GM06990 (cell line): Measurements from ENCODE around the gene IER5L.

Experiments
- DNase-seq: peaks from one replicate; pipeline ENCODE4 v3.0.0-alpha.2; 2011; ENCODE audit not compliant: insufficient read length; ENCODE audit errors: extremely low read depth
- H3K27me3 ChIP-seq: replicated peaks from 2 replicates; pipeline ENCODE4 v1.6.0; 2011; ENCODE audit warnings: low read length; ENCODE audit not compliant: control insufficient read depth, insufficient read depth
- H3K36me3 ChIP-seq: 2 replicates; pipeline ENCODE4 v1.5.1; 2011; ENCODE audit warnings: low read length; ENCODE audit not compliant: control insufficient read depth, insufficient read depth
- H3K4me3 ChIP-seq: replicated peaks from 2 replicates; pipeline ENCODE4 v1.5.1; 2011; ENCODE audit warnings: low read depth, mild to moderate bottlenecking, control low read depth, low read length
- CTCF ChIP-seq: IDR thresholded peaks from 2 replicates; pipeline ENCODE4 v1.5.1; 2011; ENCODE audit warnings: low read length, control low read depth, mild to moderate bottlenecking, inconsistent platforms; ENCODE audit not compliant: insufficient read depth, poor library complexity, severe bottlenecking

IER5L gene

GRCh38 chr9:129171993-129172751 is 5.9 kb downstream of the IER5L start:
- Histone ChIP-seq H3K27me3 (peaks cover 1% of the 10 kb centered on the region; the same call in 1 of the 2 replicates), H3K4me3 (no peak overlapping the region), H3K36me3 (no peaks in the 10 kb centered on the region)
- TF ChIP-seq CTCF: no peak
- no peak for DNase-seq

- DNase-seq: no peak
- Histone ChIP-seq H3K36me3 (no peaks in the 10 kb centered on the region), H3K4me3 (no peak overlapping the region), H3K27me3 (peaks cover 1% of the 10 kb centered on the region; the same call in 1 of the 2 replicates)
- no peak for TF ChIP-seq CTCF
Measured at GRCh38 chr9:129170229-129170628, 7.8 kb downstream of the IER5L start.

- no peaks in the 10 kb centered on the region for H3K36me3 ChIP-seq
- H3K27me3 ChIP-seq: no peaks in the 10 kb centered on the region
- no peak overlapping the region for H3K4me3 ChIP-seq
- TF ChIP-seq CTCF: no peak
- DNase-seq: no peak
Measured at GRCh38 chr9:129166623-129167557, 11.2 kb downstream of the IER5L start.

- Histone ChIP-seq H3K27me3 (no peaks in the 10 kb centered on the region), H3K36me3 (no peaks in the 10 kb centered on the region), H3K4me3 (no peak overlapping the region)
- no peak for TF ChIP-seq CTCF
- DNase-seq: no peak
Measured at GRCh38 chr9:129165198-129165597, 12.9 kb downstream of the IER5L start.

- TF ChIP-seq CTCF: no peak
- no peak for DNase-seq
- H3K27me3 ChIP-seq: no peaks in the 10 kb centered on the region
- H3K36me3 ChIP-seq: no peaks in the 10 kb centered on the region
- no peak overlapping the region for H3K4me3 ChIP-seq
Measured at GRCh38 chr9:129164246-129164930, 13.7 kb downstream of the IER5L start.
